Kidney glomerular epithelial cell (primary cell): ENCODE data around the gene AEBP2.
"Not testable (repeated sequence)": the region's sequence is repeated elsewhere in the genome, so short reads cannot be mapped to it uniquely, and the experiment has no call there.

Experiments used
- DNase-seq: peaks from one replicate; lab custom pipeline; 2025; lab: John Stamatoyannopoulos, UW

Gene AEBP2

DNA sequence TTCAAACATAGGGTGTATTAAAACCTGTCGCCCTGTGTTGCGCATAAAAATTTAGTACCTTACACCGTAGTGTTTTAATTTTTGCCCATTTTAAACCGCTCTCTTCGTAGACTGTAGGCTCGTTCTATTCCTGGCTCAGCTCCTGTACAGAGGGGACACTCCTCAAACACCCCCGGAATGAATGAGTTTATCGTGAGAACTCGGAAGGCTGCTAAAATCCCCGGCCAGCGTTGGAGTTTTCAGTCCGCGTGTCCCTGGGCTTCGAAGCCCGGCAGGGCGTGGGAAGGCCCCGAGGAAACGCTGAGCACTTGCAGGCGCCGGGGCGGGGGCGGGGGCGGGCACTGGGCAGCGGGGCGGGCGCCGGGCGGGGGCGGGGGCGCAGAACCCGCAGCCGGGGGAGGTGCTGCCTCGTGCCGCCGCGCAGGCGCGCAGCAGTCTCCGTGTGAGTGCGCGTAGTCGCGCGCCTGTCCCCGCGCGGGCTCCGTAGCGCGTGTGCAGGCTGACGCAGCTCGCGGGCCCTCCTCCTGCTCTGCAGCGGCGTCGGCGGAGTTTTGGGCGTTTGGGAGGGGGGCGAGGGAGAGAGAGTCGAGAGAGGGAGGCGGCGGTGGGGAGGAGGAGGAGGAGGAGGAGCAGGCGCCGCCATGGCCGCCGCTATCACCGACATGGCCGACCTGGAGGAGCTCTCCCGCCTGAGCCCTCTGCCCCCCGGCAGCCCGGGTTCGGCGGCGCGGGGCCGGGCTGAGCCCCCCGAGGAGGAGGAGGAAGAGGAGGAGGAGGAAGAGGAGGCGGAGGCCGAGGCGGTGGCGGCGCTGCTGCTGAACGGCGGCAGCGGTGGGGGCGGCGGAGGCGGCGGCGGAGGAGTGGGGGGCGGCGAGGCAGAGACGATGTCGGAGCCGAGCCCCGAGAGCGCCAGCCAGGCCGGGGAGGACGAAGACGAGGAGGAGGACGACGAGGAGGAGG, at the start of gene AEBP2:
TSS of gene AEBP2 (plus strand) at position 434 of the 960 bp plus-strand sequence. CDS start at position 642, 208 bp downstream.
- DNase-seq, result peak; percentile 81

- peak; percentile 55 for DNase-seq
Observed at GRCh38 chr12:19390051-19390598, 49.2 kb upstream of the AEBP2 start.

GRCh38 chr12:19392644-19393043, 46.6 kb upstream of the AEBP2 start:
- DNase-seq, result not testable (repeated sequence)

- no peak for DNase-seq
Observed at GRCh38 chr12:19394385-19394784, 44.9 kb upstream of the AEBP2 start.

DNA sequence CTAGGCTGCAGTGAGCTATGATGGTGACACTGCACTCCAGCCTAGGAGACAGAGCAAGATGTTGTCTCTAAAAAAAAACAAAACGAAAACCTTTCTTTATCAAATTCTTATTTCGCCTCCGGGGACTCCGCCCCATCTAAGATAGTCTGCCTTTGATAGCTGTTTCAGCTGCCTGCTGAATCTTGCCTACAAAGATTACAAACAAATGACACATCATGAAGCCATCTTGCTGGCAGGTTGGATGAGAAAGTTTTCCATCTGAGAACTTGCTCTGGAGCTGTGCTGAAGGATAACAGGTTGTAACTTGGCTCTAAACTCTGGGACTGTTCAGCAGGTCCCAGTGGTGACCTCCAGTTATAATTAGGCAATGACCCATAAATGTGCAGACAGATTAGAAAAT, 41.8 kb upstream of the AEBP2 start:
- DNase-seq, result no peak

GRCh38 chr12:19398376-19399363, 40.6 kb upstream of the AEBP2 start:
- no peak for DNase-seq

- not testable (repeated sequence) for DNase-seq
Observed at GRCh38 chr12:19400649-19401285, 38.5 kb upstream of the AEBP2 start.

DNA sequence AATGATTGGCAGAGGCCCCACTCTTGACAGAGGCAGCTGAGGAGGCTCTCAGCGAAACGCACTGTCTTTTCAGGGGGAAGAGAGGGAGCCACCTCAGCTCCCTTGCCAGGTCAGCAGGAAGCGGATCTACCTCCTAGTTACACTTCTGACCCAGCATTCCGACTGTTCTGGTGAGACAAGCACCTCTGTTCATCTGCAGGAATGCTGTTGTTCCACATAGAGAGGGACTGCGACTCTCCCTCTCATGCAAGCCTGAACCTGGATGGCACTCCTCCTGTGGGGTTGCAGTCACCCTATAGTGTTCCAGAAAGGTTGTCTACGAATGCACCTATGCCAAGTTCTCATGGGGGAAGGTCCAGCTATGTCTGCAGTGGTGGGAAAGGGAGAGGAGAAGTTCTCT, 37.1 kb upstream of the AEBP2 start:
- no peak for DNase-seq

GRCh38 chr12:19402743-19403431, 36.4 kb upstream of the AEBP2 start:
- DNase-seq, result no peak

DNA sequence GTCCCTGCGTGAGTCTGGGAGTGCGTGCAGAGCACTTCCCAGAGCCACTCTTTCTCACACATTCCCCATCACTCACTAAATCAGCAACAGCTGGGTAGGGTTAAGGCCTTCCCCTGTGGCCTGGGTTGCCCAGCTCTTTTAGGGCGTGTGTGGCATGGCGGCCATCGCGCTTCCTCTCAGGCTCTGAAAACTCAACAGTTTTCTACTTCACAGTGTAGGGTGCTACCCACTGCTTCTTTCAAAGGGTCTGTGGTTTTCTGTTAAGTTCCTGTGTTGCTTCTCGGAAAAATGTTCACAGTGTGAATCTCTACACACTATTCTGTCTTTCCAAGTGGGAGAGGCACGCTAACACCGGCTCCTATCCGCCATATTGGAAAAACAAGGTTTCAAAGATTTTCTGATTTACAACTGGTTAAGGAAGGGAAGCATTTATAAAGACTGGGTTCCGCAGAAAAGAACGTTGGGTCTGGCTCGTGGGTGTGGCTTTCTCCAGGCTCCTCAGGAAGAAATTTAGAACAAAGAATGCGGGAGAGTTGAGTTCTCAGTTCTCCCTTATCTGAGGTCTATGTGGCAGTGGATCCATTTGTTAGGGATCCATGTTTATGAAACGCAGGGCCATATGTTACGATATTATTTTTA, 34.9 kb upstream of the AEBP2 start:
- DNase-seq, result no peak

GRCh38 chr12:19409376-19409775, 29.9 kb upstream of the AEBP2 start:
- DNase-seq, result no peak

DNA sequence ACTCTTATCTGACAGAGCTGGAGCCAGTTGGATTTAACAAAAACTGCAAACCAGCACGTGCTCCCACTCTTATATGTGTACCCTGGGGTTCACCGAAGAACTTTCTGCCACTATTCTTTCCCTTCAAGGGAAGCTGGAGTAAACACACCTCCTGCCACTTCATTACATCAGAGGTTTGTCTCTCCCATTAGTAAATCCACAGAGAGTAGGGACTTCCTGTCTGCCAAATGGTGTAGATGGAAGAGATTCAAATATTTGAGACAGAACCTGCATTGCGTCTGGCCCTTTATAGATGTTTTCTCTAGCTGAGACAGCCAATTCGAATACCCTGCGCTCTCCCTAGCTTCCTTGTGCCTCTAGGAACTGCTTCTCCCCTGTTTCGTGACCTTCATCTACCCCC, 29.1 kb upstream of the AEBP2 start:
- DNase-seq, result no peak

- DNase-seq, result no peak
Observed at GRCh38 chr12:19410629-19411185, 28.6 kb upstream of the AEBP2 start.

- DNase-seq, result no peak
Observed at GRCh38 chr12:19411234-19412204, 27.8 kb upstream of the AEBP2 start.

DNA sequence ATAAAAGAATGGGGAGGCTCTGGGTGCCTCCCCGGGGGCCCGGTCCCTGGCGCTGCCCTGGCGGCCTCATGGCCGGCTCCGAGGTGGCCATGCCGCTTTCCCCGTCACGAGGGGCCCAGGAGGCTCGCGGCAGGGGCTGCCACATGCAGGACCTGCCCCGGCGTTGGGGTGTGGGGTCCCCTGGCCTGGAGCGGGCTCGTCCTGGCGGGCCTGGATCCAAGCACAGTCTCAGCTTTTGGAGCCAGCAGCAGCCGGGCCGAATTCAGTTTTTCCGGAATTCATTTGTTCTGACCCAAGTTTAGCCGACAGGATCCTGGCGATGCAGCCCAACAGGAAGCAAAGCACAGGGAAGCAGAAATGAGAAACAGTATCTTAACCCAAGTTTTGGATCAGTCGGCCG, 26.4 kb upstream of the AEBP2 start:
- DNase-seq, result no peak

GRCh38 chr12:19413582-19413981, 25.7 kb upstream of the AEBP2 start:
- DNase-seq, result not testable (repeated sequence)

- DNase-seq, result no peak
Observed at GRCh38 chr12:19415563-19415962, 23.7 kb upstream of the AEBP2 start.

- no peak for DNase-seq
Observed at GRCh38 chr12:19419086-19419485, 20.2 kb upstream of the AEBP2 start.
